Measurements from ENCODE around the gene WDR83.
A peak's percentile ranks its signal among the peaks of the same experiment; 100 is the strongest.
"Not testable (repeated sequence)": the region's sequence is repeated elsewhere in the genome, so short reads cannot be mapped to it uniquely, and the experiment has no call there.

The WDR83 gene

DNA sequence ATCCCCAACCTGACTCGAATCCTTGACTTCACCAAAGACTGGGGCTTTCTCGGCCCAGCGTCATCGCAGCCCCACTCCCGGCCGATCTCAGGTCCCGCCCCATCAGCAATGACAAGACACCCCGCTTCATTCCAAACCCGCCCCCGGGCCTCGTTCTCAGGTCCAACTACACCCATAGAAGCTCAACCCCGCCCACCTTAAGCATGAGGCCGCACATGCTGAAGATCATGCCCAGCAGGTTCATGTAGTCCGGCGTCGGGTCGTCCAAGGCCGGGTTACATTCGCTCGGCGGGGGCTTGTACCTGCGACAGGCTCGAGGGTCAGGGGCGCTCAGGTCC lies 2.3 kb downstream of the WDR83 start:
- Mint-ChIP-seq H3K4me1 (ENCODE audit: low read depth) (peaks cover 62% of the 10 kb centered on the region), H3K36me3 (ENCODE audit: low read depth) (peaks cover 28% of the 10 kb centered on the region), H3K27ac (peak overlapping the region; percentile 100)

DNA sequence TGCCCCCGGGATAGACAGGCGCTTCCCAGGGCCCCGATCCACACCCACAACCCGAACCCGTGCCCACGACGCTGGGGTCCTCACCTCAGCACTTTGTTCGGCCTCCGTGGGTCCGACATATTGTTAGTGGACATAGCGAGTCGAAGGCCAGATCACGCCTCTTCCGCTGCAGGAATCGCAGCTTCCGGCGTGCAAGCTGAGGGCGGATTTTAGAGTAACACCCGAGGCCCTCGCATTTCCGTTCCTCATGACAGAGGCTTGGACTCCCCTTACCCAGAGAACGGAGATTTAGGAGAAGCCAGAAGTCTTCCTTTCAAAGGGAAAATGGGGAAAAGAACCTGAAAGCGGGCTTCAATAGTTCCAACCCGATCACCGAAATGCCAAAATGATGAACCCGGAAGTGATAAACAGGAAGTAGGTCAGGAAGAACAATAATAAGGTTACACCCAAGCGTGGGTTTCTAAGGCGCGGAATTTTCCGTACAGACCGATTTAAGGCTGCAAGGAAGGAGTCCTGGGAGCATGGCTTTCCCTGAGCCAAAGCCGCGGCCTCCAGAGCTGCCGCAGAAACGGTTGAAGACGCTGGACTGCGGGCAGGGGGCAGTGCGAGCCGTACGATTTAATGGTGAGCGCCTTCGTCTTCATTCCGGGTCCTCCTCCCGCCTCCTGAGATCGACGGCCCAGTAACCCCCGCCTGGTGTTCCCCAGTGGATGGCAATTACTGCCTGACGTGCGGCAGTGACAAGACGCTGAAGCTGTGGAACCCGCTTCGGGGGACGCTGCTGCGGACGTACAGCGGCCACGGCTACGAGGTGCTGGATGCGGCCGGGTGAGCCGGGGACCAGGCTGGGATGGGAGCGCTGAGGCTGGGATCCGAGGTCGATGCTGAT lies 2.9 kb downstream of the WDR83 start:
- Mint-ChIP-seq H3K27ac (peak overlapping the region; percentile 100), H3K4me3 (peak overlapping the region; percentile 92), H3K9me3 (no peaks in the 10 kb centered on the region), H3K27me3 (no peaks in the 10 kb centered on the region), H3K4me1 (ENCODE audit: low read depth) (peaks cover 56% of the 10 kb centered on the region), H3K36me3 (ENCODE audit: low read depth) (peaks cover 27% of the 10 kb centered on the region)

More for the DNA sequence above, 2.3 kb downstream of the WDR83 start:
- Mint-ChIP-seq H3K27me3 (no peaks in the 10 kb centered on the region), H3K4me3 (peak overlapping the region; percentile 92), H3K9me3 (no peaks in the 10 kb centered on the region)

DNA sequence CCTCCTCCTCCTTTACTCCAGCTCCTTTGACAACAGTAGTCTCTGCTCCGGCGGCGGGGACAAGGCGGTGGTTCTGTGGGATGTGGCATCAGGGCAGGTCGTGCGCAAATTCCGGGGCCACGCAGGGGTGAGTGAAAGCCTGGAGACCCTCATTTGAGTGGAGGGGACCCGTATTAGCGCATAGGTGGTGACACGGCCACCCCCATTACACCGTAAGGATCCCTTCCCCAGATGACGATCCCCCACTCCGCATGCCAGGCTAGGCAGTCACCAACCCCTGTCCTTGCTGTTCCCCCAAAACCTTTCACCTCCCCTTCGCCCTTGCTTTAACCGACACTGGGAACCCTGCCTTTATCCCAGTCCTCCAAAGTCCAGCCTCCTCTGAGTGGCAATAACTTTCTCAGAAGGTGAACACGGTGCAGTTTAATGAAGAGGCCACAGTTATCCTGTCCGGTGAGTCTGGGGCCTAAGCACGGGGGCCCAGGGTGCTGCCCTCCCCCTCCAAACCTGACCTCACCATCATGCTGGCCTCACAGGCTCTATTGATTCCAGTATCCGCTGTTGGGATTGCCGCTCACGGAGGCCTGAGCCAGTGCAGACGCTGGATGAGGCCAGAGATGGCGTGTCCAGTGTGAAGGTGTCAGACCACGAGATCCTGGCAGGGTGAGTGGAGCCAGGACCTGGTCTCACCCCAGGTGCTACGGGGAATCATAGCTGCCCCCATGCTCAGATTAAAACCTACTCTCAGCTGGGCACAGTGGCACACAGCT lies 3.7 kb downstream of the WDR83 start:
- H3K9me3 Mint-ChIP-seq, result no peaks in the 10 kb centered on the region
- H3K27ac Mint-ChIP-seq, result peak overlapping the region; percentile 100
- no peaks in the 10 kb centered on the region for H3K27me3 Mint-ChIP-seq
- H3K4me1 Mint-ChIP-seq (ENCODE audit: low read depth), result peaks cover 48% of the 10 kb centered on the region
- H3K36me3 Mint-ChIP-seq (ENCODE audit: low read depth), result peaks cover 20% of the 10 kb centered on the region
- peak overlapping the region; percentile 92 for H3K4me3 Mint-ChIP-seq

DNA sequence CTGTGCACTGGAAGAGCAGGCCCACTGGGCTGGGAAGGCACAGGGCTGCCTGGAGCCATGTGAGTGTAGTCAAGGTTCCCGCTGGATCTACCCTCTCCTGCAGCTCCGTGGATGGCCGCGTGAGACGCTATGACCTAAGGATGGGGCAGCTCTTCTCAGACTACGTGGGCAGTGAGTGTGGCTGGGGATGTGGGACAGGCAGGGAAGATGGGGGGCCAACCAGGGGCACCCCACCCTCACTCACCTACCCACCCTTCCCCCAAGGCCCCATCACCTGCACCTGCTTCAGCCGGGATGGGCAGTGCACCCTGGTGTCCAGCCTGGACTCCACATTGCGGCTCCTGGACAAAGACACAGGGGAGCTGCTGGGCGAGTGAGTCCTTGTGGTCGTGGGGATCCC lies 6.1 kb downstream of the WDR83 start:
- Mint-ChIP-seq H3K27me3 (no peaks in the 10 kb centered on the region), H3K9me3 (no peaks in the 10 kb centered on the region), H3K4me3 (no peak overlapping the region), H3K4me1 (ENCODE audit: low read depth) (peaks cover 40% of the 10 kb centered on the region), H3K27ac (no peak overlapping the region), H3K36me3 (ENCODE audit: low read depth) (peaks cover 33% of the 10 kb centered on the region)

DNA sequence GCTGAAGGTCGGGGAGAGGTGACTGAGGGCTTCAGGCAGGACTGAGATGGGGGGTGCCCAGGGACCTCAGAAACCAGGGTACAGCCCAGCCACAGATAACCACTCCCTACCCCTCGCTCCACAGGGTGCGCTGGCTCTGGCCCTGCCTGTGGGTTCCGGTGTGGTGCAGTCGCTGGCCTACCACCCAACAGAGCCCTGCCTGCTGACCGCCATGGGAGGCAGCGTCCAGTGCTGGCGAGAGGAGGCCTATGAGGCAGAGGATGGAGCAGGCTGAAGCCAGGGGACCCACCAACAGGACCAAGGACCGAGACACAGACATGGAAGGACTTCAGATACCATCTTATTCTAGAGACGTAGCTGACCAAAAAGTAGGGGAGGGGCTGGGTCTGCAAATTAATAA lies 8.8 kb downstream of the WDR83 start:
- H3K9me3 Mint-ChIP-seq, result no peaks in the 10 kb centered on the region
- peaks cover 44% of the 10 kb centered on the region for H3K36me3 Mint-ChIP-seq (ENCODE audit: low read depth)
- H3K27ac Mint-ChIP-seq, result no peak overlapping the region
- no peaks in the 10 kb centered on the region for H3K27me3 Mint-ChIP-seq
- no peak overlapping the region for H3K4me3 Mint-ChIP-seq
- peaks cover 34% of the 10 kb centered on the region for H3K4me1 Mint-ChIP-seq (ENCODE audit: low read depth)

DNA sequence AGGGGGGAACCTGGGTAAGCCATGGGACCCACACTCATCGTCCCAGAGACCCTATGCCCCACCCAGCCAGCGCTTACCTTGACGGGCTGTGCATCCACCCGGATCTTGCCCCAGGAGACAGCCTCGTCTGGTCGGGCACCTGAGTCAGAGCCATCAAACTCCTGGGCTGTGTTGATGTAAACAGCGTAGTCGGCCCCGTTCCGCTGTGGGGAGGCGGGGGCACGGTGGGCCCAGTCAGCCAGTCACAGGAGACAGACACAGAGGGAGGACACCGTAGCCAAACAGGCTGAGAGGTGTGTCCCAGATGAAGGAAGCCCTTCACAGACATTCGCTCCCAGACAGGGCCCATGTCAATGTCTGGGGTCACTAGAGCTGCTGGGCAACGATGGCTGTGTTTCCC lies 9.3 kb downstream of the WDR83 start:
- Mint-ChIP-seq H3K9me3 (no peaks in the 10 kb centered on the region), H3K36me3 (ENCODE audit: low read depth) (peaks cover 41% of the 10 kb centered on the region), H3K4me3 (no peak overlapping the region), H3K27me3 (no peaks in the 10 kb centered on the region), H3K4me1 (ENCODE audit: low read depth) (peaks cover 31% of the 10 kb centered on the region), H3K27ac (no peak overlapping the region)

DNA sequence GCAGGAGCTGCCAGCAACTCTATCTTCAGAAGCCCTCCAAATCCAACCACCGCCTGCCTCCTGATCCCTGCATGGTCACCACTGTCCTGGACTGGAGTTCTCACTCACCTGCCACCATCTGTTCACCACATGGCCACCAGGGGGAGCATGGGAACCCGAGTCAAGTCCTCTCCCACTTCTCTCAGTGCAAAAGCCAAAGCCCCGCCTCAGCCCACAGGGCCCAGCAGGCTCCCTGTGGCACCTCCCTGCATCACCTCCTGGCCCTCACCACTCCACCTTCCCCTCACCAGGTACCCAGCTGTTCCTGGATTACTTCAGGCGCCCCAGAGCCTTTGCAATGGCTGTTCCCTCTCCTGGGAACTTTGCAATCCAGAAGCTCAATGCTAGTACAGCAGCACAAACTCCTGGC lies 9.8 kb downstream of the WDR83 start:
- Mint-ChIP-seq H3K4me1 (ENCODE audit: low read depth) (peaks cover 35% of the 10 kb centered on the region), H3K4me3 (no peak overlapping the region), H3K27me3 (no peaks in the 10 kb centered on the region), H3K9me3 (no peaks in the 10 kb centered on the region), H3K36me3 (ENCODE audit: low read depth) (peaks cover 46% of the 10 kb centered on the region), H3K27ac (peak overlapping the region; percentile 9)

DNA sequence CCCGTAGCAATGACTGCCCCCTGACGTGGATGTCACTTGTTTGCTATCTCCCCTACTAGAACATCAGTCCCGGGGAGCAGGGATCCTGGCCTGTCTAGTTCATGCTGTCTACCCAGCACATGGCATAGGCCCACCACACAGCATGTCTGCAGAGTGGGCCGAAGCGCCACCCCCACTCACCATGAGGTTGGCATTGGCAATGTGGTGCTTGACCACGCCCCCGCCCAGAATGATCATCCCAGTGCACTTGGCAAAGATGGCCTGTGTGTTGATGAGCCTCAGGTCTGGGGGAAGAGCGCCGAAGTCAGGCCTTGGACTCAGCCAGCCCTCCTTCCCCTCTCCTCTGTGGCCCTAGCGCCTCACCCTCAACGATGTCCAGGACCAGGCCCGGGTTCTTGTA lies 10.3 kb downstream of the WDR83 start:
- H3K27me3 Mint-ChIP-seq, result no peaks in the 10 kb centered on the region
- peaks cover 43% of the 10 kb centered on the region for H3K36me3 Mint-ChIP-seq (ENCODE audit: low read depth)
- H3K27ac Mint-ChIP-seq, result peak overlapping the region; percentile 48
- H3K4me1 Mint-ChIP-seq (ENCODE audit: low read depth), result peaks cover 36% of the 10 kb centered on the region
- H3K9me3 Mint-ChIP-seq, result no peaks in the 10 kb centered on the region
- no peak overlapping the region for H3K4me3 Mint-ChIP-seq

DNA sequence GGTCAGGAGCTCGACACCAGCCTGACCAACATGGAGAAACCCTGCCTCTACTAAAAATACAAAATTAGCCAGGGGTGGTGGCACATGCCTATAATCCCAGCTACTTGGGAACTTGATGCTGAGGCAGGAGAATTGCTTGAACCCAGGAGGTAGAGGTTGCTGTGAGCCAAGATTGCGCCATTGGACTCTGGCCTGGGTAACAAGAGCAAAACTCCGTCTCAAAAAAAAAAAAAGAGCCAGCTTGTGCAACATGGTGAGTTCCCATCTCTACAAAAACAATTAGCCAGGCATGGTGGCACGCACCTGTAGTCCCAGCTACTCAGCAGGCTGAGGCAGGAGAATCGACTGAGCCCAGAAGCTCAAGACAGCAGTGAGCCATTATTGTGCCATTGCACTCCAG lies 11.4 kb downstream of the WDR83 start:
- H3K27me3 Mint-ChIP-seq, H3K4me3 Mint-ChIP-seq, H3K27ac Mint-ChIP-seq, H3K9me3 Mint-ChIP-seq: not testable (repeated sequence)
- Mint-ChIP-seq H3K36me3 (ENCODE audit: low read depth) (peaks cover 40% of the 10 kb centered on the region), H3K4me1 (ENCODE audit: low read depth) (peaks cover 33% of the 10 kb centered on the region)

DNA sequence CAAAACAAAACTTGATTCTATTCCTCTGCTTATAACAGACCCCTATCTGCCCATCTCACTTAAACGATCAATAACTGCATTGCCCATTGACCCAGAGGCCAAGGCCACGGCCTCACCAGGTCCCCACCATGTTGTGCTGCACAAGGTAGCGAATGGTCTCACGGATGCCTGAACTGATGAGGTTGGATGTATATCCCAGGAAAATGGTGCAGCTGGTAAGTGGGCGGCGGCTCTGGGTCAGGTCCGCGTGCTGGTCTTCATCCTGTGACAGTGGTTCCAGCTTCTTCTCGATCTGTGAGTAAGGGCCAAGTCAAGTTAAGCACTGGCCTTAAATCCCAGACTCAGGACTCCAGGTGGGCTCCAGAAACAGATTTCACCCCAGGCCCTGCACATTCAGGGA lies 13.4 kb downstream of the WDR83 start:
- H3K27me3 Mint-ChIP-seq, result no peaks in the 10 kb centered on the region
- peak overlapping the region; percentile 45 for H3K27ac Mint-ChIP-seq
- H3K4me3 Mint-ChIP-seq, result peak overlapping the region; percentile 100
- no peaks in the 10 kb centered on the region for H3K9me3 Mint-ChIP-seq
- H3K36me3 Mint-ChIP-seq (ENCODE audit: low read depth), result peaks cover 31% of the 10 kb centered on the region
- H3K4me1 Mint-ChIP-seq (ENCODE audit: low read depth), result peaks cover 33% of the 10 kb centered on the region

DNA sequence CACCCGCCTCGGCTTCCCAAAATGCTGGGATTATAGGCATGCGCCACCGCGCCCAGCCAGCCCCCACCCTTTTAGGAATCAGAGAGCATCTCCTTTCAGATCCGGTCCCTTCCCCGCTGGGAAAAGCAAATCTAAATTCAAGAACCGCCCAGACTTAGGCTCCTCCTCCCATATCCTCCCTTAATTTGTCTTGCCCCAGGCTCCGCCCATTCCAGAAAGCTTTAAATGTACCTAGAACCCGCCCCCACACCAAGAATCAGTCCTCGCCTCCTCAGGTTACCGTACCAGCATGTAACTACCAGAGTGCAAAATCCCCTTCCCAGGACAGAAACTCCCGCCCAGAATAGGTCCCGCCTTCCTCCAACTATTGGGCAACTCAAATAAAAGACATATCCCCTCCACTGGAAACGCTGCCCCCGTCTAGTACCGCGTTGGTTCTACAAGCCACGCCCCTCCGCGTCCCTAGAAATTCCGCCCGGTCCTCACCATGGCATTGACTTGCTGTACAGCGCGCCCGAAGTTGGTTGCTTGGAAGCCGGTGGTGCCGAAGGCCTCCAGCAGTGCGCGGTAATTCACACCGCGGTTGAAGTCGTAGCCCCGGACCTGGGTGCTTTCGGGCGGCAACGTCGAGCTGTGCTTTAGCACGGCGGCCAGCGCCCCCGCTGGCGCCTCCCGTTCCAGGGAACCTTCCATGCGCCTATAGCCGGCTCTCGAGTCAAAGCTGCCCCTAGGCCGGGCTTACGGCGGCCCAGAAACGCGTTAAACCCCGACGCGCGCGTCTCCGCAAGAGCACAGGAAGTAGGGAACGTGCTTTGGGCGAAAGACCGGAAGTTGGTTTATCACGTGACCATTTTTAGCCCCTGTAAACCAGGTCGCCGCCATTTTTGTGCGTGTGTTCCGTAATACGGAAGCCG lies 14.7 kb downstream of the WDR83 start, which contains the start of gene DHPS:
TSS of gene DHPS (minus strand) at position 807 of the 914 bp plus-strand sequence. CDS start at position 693, 114 bp downstream.
- no peaks in the 10 kb centered on the region for H3K27me3 Mint-ChIP-seq
- H3K4me1 Mint-ChIP-seq (ENCODE audit: low read depth), result peaks cover 31% of the 10 kb centered on the region
- peak within 1 kb of the TSS; percentile 97 for H3K27ac Mint-ChIP-seq
- no peaks in the 10 kb centered on the region for H3K9me3 Mint-ChIP-seq
- H3K36me3 Mint-ChIP-seq (ENCODE audit: low read depth), result peaks cover 28% of the 10 kb centered on the region
- peak within 1 kb of the TSS; percentile 100 for H3K4me3 Mint-ChIP-seq

DNA sequence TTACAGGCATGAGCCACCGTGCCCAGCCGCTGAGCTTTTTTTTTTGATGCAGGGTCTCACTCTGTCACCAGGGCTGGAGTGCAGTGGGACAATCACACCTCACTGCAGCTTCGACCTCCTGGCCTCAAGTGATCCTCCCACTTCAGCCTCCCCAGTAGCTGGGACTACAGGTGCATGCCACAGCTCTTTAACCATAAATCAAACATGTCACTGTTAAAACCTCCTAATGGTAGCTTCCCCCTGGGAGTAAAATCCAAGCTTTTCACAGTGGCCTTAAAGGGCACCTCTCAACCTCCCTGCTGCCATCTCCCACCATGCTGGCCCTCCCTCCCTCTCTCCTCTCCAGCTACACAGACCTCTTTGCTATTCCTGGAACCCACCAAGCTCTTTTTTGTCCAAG lies 19.2 kb downstream of the WDR83 start:
- Mint-ChIP-seq H3K36me3 (ENCODE audit: low read depth) (peaks cover 9% of the 10 kb centered on the region), H3K9me3 (no peaks in the 10 kb centered on the region), H3K27ac (no peak overlapping the region), H3K27me3 (no peaks in the 10 kb centered on the region), H3K4me1 (ENCODE audit: low read depth) (peaks cover 9% of the 10 kb centered on the region), H3K4me3 (no peak overlapping the region)

DNA sequence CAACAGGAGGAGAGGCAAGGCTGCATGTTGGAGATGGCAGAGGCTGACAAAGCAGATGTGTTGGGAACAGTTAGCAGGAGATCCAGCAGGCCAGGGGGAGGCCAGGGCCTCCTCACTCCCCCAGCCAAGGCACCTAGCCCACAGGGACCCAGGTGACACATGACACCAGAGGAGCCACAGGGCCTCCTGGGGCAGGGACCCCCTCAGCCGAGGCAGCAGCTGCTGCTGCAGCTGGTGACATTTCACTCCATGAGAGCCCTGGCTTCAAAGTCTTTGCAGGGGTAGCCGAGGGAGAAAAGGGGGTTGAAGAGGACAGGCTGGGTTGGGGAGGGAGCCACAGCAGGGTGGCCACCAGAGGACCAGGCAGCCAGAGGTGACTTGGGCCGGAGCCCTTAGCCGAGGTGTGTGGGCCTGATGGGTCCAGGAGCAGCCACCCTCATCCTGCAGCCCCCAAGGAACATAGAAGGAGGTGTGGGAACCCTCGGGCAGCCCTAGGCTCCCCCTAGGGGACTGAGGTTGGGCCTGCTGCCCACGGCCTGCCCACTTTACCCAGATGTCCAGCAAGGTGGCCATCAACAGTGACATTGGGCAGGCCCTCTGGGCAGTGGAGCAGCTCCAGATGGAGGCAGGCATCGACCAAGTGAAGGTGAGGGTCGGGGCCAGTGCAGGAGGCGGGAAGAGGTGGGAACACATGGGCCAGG lies 21.0 kb downstream of the WDR83 start, which contains the start of gene GNG14:
TSS of gene GNG14 (plus strand) at position 503 of the 701 bp plus-strand sequence. CDS start at position 554, 51 bp downstream.
- H3K27ac Mint-ChIP-seq, result no peak within 1 kb of the TSS
- no peaks in the 10 kb centered on the region for H3K9me3 Mint-ChIP-seq
- H3K27me3 Mint-ChIP-seq, result no peaks in the 10 kb centered on the region
- H3K4me3 Mint-ChIP-seq, result no peak within 1 kb of the TSS
- H3K36me3 Mint-ChIP-seq (ENCODE audit: low read depth), result peaks cover 4% of the 10 kb centered on the region
- no peaks in the 10 kb centered on the region for H3K4me1 Mint-ChIP-seq (ENCODE audit: low read depth)

DNA sequence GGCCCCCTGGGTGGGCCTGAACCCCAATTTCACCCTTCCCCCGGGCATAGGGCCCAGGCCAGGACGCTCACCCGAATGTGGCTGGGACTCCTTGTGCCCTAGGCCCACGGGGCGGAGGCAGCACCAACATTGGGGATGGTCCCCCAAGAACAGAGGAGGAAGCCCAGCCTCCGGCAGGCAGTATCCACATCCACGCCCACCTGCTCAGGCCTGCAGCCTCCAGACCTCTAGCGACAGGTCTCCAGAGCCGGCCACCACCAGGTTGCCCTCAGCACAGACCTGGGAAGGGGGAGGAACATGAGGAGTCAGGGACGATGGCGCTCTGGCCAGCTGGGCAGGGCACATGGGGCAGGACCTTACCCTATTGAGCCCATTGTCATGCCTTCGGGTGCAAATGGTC lies 22.4 kb downstream of the WDR83 start:
- no peak overlapping the region for H3K27ac Mint-ChIP-seq

More for the DNA sequence above, 22.4 kb downstream of the WDR83 start:
- no peaks in the 10 kb centered on the region for H3K27me3 Mint-ChIP-seq
- H3K9me3 Mint-ChIP-seq, result no peaks in the 10 kb centered on the region
- H3K36me3 Mint-ChIP-seq (ENCODE audit: low read depth), result peaks cover 4% of the 10 kb centered on the region
- H3K4me3 Mint-ChIP-seq, result no peak overlapping the region
- H3K4me1 Mint-ChIP-seq (ENCODE audit: low read depth), result no peaks in the 10 kb centered on the region

Data from stimulated activated naive CD8-positive, alpha-beta T cell treated with anti-CD3 and anti-CD28 coated beads, Interleukin-15, Interleukin-2, amounts not matched to agents 100 ng/mL and 50 ng/mL, for 24 hours (primary cell).